ENCODE results near the gene ETV1. TPM values are rescaled to one million over a fixed set of nuclear protein-coding genes. Genes with fewer than 3 reads are reported as not detected.

The ETV1 gene
- total RNA-seq, 3 donors from 2014 or later, result 3.2 to 10.1 (median 5.6) TPM

GRCh38 chr7:13856012-13856411 is 133.5 kb downstream of the ETV1 start:
- Histone ChIP-seq H3K27ac (no peak overlapping the region), H3K4me3 (no peak overlapping the region), H3K9me3 (no peaks in the 10 kb centered on the region), H3K36me3 (no peaks in the 10 kb centered on the region), H3K27me3 (no peaks in the 10 kb centered on the region), H3K4me1 (no peaks in the 10 kb centered on the region)
- TF ChIP-seq POLR2A (IDR thresholded peaks at IDR 0.05), result no peak
- no peak for DNase-seq (ENCODE audit: low spot score in 2 of 2)
- intact Hi-C loops (cut with DNase I; ENCODE audit: low total_unique reads), result no loop called here

GRCh38 chr7:13852281-13852968 is 137.0 kb downstream of the ETV1 start:
- H3K4me3 ChIP-seq, result no peak overlapping the region
- TF ChIP-seq POLR2AphosphoS5 (IDR thresholded peaks at IDR 0.05) (no peak), POLR2A (IDR thresholded peaks at IDR 0.05) (no peak)
- TF ChIP-seq, protein P1, sequence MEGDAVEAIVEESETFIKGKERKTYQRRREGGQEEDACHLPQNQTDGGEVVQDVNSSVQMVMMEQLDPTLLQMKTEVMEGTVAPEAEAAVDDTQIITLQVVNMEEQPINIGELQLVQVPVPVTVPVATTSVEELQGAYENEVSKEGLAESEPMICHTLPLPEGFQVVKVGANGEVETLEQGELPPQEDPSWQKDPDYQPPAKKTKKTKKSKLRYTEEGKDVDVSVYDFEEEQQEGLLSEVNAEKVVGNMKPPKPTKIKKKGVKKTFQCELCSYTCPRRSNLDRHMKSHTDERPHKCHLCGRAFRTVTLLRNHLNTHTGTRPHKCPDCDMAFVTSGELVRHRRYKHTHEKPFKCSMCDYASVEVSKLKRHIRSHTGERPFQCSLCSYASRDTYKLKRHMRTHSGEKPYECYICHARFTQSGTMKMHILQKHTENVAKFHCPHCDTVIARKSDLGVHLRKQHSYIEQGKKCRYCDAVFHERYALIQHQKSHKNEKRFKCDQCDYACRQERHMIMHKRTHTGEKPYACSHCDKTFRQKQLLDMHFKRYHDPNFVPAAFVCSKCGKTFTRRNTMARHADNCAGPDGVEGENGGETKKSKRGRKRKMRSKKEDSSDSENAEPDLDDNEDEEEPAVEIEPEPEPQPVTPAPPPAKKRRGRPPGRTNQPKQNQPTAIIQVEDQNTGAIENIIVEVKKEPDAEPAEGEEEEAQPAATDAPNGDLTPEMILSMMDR (IDR thresholded peaks at IDR 0.05), result no peak
- no peaks in the 10 kb centered on the region for H3K36me3 ChIP-seq
- H3K27me3 ChIP-seq, result no peaks in the 10 kb centered on the region
- H3K4me1 ChIP-seq, result no peaks in the 10 kb centered on the region
- no peak overlapping the region for H3K27ac ChIP-seq
- intact Hi-C loops (cut with DNase I; ENCODE audit: low total_unique reads), result no loop called here
- no peak for DNase-seq (ENCODE audit: low spot score in 2 of 2)
- H3K9me3 ChIP-seq, result no peaks in the 10 kb centered on the region

DNA sequence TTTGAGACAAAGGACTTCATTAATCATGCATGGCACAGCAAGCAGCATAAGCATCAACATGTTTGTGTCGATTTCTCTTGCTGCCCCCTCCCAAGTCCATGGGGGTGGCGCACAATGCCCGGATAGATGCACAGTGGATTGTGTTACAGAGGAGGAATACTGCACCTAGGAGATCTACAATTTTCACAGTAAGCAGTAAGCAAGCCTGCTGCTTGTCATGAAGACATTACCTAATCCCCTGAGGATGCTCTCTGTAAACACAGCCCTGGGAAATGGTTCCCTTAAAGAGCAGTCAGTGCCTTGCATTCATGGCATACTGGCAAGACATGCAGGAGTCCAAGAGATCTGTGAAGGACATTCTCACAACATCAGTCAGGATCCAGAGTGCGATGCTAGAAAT is 137.7 kb downstream of the ETV1 start:
- intact Hi-C loops (cut with DNase I; ENCODE audit: low total_unique reads), result no loop called here
- TF ChIP-seq, protein P1 (IDR thresholded peaks at IDR 0.05), result no peak
- TF ChIP-seq POLR2A (IDR thresholded peaks at IDR 0.05) (no peak), POLR2AphosphoS5 (IDR thresholded peaks at IDR 0.05) (no peak)
- H3K27ac ChIP-seq, result no peak overlapping the region

GRCh38 chr7:13850185-13850752 is 139.2 kb downstream of the ETV1 start:
- H3K27me3 ChIP-seq, result no peaks in the 10 kb centered on the region
- TF ChIP-seq, protein P1 (IDR thresholded peaks at IDR 0.05), result no peak
- peak in 1 of 3 donors; percentile 22 for TF ChIP-seq POLR2AphosphoS5 (IDR thresholded peaks at IDR 0.05)
- H3K4me1 ChIP-seq, result no peaks in the 10 kb centered on the region
- no peak overlapping the region for H3K4me3 ChIP-seq
- peak in 1 of 2 donors; percentile 27 for DNase-seq (ENCODE audit: low spot score in 2 of 2)
- peak overlapping the region; percentile 54 to 61 for H3K27ac ChIP-seq
- no peaks in the 10 kb centered on the region for H3K9me3 ChIP-seq
- intact Hi-C loops (cut with DNase I; ENCODE audit: low total_unique reads), result no loop called here
- H3K36me3 ChIP-seq, result no peaks in the 10 kb centered on the region

More for the DNA sequence above, 137.7 kb downstream of the ETV1 start:
- H3K27me3 ChIP-seq, result no peaks in the 10 kb centered on the region
- H3K36me3 ChIP-seq, result no peaks in the 10 kb centered on the region
- no peak for DNase-seq (ENCODE audit: low spot score in 2 of 2)
- H3K9me3 ChIP-seq, result no peaks in the 10 kb centered on the region
- H3K4me1 ChIP-seq, result no peaks in the 10 kb centered on the region
- H3K4me3 ChIP-seq, result no peak overlapping the region

DNA sequence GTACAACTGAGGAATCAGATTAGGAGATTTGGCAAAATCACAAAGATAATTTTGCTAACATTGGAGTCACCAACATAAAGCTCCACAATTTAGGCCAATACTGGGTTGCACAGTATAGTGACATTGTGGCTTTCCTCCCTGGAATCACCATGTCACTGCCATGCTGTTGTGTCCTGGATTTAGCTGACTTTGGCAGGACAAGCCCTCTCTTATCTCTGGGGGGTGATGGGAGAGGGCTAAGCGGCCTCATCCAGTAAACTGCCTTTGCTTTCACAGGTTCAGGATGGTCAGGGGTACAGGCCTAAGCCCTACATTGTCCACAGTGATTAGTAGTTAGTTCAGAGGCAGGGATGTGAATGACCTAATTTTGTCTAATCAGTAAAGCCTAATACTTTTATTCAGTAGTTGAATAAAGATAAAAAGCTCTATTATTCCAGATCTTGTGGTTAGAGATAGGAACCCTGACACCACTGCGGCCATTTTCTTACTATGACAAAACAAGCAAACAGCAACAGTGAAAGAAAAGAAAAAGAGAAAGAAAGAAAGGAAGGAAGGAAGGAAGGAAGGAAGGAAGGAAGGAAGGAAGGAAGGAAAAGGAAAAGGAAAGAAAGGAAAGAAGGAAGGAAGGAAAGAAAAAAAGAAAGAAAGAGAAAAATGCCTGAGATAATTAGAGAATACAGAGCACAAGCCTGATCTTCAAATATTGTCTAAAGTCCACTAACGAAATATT is 140.1 kb downstream of the ETV1 start:
- DNase-seq (ENCODE audit: low spot score in 2 of 2), result no peak
- no peaks in the 10 kb centered on the region for H3K36me3 ChIP-seq
- intact Hi-C loops (cut with DNase I; ENCODE audit: low total_unique reads), result no loop called here
- peak overlapping the region; percentile 30 to 61 for H3K27ac ChIP-seq
- H3K4me1 ChIP-seq, result no peaks in the 10 kb centered on the region
- H3K27me3 ChIP-seq, result no peaks in the 10 kb centered on the region
- TF ChIP-seq, protein P1 (IDR thresholded peaks at IDR 0.05), result no peak
- TF ChIP-seq POLR2AphosphoS5 (IDR thresholded peaks at IDR 0.05) (no peak), POLR2A (IDR thresholded peaks at IDR 0.05) (no peak)
- H3K9me3 ChIP-seq, result no peaks in the 10 kb centered on the region
- no peak overlapping the region for H3K4me3 ChIP-seq

Data from breast epithelium (tissue), 4 donors.